LNCaP clone FGC (cell line): ENCODE measurements around the gene IL9.

Source experiments
- DNase-seq: peaks from one replicate; pipeline ENCODE4 v3.0.0-alpha.2; 2011; ENCODE audit warnings: low read depth
- H3K4me3 ChIP-seq: 2 replicates; pipeline ENCODE4 v1.5.1; 2011; ENCODE audit warnings: mild to moderate bottlenecking, low read depth, low read length, control low read depth
- TF ChIP-seq, protein P1 (sequence below): IDR thresholded peaks from 2 replicates; pipeline ENCODE4 v1.5.1; 2012; ENCODE audit warnings: mild to moderate bottlenecking; ENCODE audit not compliant: control insufficient read depth, insufficient read depth; ENCODE audit errors: extremely low read depth

IL9 gene

DNA sequence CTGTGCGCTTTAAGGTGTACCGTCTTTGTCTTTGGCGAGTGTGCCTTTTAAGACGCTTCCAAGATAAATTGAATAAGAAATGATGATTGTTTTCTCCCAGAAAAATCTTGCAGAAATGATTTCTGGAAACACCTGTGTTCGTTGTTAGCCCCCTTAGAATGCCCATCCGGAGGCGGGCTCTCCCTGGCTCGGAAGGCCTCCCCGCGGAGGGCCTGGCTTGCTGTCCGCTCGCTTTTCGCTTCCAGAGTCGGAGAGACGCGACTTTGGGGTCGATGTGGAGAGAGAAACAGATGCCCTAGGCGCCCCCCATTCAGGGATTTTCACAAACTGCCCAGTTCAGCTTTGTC lies 35.3 kb upstream of the IL9 start:
- no peak overlapping the region for H3K4me3 ChIP-seq
- TF ChIP-seq, protein P1, sequence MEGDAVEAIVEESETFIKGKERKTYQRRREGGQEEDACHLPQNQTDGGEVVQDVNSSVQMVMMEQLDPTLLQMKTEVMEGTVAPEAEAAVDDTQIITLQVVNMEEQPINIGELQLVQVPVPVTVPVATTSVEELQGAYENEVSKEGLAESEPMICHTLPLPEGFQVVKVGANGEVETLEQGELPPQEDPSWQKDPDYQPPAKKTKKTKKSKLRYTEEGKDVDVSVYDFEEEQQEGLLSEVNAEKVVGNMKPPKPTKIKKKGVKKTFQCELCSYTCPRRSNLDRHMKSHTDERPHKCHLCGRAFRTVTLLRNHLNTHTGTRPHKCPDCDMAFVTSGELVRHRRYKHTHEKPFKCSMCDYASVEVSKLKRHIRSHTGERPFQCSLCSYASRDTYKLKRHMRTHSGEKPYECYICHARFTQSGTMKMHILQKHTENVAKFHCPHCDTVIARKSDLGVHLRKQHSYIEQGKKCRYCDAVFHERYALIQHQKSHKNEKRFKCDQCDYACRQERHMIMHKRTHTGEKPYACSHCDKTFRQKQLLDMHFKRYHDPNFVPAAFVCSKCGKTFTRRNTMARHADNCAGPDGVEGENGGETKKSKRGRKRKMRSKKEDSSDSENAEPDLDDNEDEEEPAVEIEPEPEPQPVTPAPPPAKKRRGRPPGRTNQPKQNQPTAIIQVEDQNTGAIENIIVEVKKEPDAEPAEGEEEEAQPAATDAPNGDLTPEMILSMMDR, result no peak
- DNase-seq, result no peak

DNA sequence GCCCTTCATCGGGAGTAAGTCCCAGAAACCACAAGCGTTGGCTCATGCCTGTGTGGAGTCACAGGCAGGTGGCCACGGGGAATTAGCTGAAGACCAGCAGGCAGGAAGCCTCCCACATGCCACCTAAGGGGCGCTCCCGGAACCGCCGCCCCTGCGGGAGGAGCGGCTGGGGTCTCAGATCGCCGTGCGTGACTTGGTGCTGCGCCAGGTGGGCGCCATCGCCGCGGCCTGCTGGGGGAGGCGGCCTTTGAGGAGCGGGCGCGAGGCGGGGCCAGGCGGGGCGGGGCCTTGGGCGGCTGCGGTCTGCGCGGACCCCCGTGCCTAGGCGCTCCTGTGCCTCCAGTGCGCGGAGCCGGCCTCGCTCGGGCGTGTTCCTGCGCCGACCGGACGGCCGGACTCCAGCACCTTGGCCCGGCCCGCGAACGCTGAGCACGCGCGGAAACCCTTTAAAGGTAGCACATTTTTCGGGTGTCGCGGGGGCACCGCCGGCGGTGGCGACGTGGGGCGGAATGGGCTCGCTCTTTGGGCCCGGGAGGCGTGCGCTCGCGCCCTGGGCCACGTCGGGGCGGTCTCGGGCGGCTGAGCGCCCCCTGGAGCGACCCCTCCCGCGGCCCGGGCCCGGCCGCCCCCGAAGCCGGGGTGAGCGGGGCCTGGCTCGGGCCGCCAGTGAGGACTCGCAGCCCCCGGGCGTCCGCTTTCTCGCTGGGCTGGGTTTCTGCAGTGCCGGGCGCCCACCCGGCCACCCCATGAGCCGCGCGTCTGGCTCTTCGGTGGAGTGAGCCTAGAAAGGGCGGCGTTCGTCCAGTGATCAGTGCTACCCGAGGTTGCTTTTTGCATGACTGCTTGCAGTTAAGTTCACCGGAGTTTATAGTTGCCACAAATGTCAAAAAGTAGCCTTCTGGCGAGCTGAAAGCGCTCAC lies 34.6 kb upstream of the IL9 start:
- H3K4me3 ChIP-seq, result no peak overlapping the region
- TF ChIP-seq, protein P1, result no peak
- no peak for DNase-seq

DNA sequence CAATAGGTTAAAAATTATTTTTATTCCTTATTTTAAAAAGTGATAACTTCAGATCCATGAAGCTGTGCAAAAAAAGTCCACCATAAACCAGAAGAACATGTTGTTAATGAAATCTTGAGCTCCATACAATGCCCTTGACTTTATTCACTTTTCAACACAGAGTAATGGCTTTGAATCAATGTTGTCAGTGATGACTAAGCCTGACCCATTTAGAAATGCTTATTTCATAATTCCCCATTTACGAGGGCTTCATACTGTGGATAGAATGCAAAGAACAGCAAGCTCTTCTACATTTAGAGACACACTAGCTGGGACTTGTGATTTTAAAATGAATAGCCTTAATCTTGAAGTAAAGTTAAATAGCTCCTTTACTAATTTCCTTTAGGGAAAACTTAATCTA lies 25.7 kb upstream of the IL9 start:
- no peak overlapping the region for H3K4me3 ChIP-seq
- TF ChIP-seq, protein P1, result no peak
- no peak for DNase-seq

DNA sequence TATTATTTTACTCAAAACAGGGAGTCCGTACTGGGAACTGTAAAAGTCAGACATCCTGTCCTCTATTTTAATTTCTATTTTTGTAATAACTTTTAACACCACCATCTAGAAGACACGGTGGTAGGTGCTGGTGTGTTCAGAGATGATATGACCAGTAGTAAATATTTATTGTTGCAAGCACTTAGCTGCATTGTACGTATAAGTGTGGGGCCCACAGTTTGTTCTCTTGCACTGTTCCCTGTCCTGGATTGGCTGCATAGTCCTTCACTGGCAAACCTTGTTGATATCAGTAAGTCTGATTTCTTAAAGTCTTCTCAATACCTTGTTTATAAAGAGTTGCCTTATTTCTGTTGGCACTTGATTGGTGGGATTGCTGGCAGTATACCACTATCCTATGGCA lies 24.6 kb upstream of the IL9 start:
- no peak for DNase-seq
- TF ChIP-seq, protein P1, result no peak
- no peak overlapping the region for H3K4me3 ChIP-seq

DNA sequence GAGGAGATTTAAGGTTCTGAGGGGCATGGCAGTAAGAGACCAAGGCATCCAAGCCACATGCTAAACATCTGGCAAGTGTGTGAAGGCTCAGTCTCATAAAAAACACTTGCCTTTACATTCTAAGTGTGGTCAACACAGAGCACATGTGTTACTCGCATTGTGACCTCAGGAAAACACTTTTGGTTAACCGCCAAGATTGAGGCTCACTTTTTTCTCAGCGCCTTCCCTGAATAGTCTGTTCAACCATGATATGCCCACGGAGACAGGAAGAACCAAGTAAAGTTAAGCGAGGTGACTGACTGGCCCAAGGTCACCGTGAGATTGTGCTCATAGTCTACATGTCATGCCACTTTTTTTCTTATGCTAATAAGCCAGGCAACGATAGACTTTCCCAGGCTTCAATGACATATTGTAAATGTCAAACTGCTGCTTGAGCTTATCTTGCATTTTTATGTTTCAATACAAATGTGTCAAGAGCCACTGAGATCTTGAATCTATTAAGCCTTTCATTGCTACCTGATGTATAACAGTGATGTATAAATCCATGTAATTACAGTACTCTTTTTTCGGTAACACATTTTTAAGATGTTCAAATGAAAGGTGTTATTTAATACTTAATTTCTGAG lies 21.1 kb upstream of the IL9 start:
- DNase-seq, result no peak
- TF ChIP-seq, protein P1, result no peak
- H3K4me3 ChIP-seq, result no peak overlapping the region

DNA sequence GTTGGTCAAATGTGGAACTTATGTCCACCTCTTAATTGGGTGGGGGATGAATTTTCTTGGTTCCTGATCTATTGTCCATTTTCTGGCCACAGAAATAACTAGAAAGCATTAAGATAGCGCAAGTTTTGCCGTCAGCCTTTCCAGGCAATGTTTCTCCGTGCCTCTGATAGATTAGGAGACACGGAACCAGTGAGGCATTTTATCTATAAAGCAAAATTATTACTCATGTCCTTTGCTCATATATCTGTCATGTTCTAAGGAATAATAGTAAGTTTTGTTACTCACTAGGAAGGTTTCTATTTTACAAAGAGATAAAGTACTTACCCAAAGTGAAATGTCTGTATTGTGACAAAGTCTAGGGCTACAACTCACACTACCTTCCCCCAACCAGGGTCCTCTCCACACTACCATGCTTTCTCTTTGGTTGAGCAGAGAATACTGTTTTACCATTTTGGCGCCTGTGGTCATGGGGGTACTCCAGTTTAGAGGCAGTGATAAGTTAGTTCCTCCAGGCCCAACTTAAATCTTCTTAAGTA lies 19.9 kb upstream of the IL9 start:
- H3K4me3 ChIP-seq, result no peak overlapping the region
- no peak for DNase-seq
- TF ChIP-seq, protein P1, result no peak
